GM19467 (cell line): ENCODE data around the gene NFIB.

Experiments used
- ATAC-seq: cut with Tn5 transposase; IDR thresholded peaks from one replicate; pipeline ENCODE4 v1.9.1; 2021; ENCODE audit warnings: mild to moderate bottlenecking, moderate library complexity; ENCODE audit not compliant: unreplicated experiment

Gene NFIB

GRCh38 chr9:14345354-14346230 is 31.7 kb upstream of the NFIB start:
- no peak for ATAC-seq

- no peak for ATAC-seq
These were observed 31.0 kb upstream of the NFIB start for GRCh38 chr9:14344941-14345353.

GRCh38 chr9:14344053-14344524 is 30.1 kb upstream of the NFIB start:
- ATAC-seq: no peak

- no peak for ATAC-seq
These were observed 29.5 kb upstream of the NFIB start for GRCh38 chr9:14343261-14344031.

- no peak for ATAC-seq
These were observed 28.8 kb upstream of the NFIB start for GRCh38 chr9:14342736-14343135.

- no peak for ATAC-seq
These were observed 27.6 kb upstream of the NFIB start for GRCh38 chr9:14341437-14342122.

GRCh38 chr9:14340994-14341393 is 27.1 kb upstream of the NFIB start:
- no peak for ATAC-seq

- ATAC-seq: no peak
These were observed 26.4 kb upstream of the NFIB start for GRCh38 chr9:14340219-14340873.

- ATAC-seq: no peak
These were observed 25.8 kb upstream of the NFIB start for GRCh38 chr9:14339746-14340145.

GRCh38 chr9:14337615-14338014 is 23.7 kb upstream of the NFIB start:
- ATAC-seq: no peak

GRCh38 chr9:14336244-14336643 is 22.3 kb upstream of the NFIB start:
- ATAC-seq: no peak

GRCh38 chr9:14331120-14331519 is 17.2 kb upstream of the NFIB start:
- no peak for ATAC-seq

- no peak for ATAC-seq
These were observed 13.1 kb upstream of the NFIB start for GRCh38 chr9:14327036-14327435.

- no peak for ATAC-seq
These were observed 12.4 kb upstream of the NFIB start for GRCh38 chr9:14326264-14326826.

GRCh38 chr9:14325147-14325546 is 11.2 kb upstream of the NFIB start:
- ATAC-seq: no peak

GRCh38 chr9:14323985-14324650 is 10.2 kb upstream of the NFIB start:
- no peak for ATAC-seq

- no peak for ATAC-seq
These were observed 9.4 kb upstream of the NFIB start for GRCh38 chr9:14323083-14323971.

GRCh38 chr9:14322211-14323082 is 8.5 kb upstream of the NFIB start:
- ATAC-seq: peak; percentile 80
